ENCODE data around the gene DTYMK. TPM values are rescaled to one million over a fixed set of nuclear protein-coding genes. Genes with fewer than 3 reads are reported as not detected.

DTYMK gene, protein sequence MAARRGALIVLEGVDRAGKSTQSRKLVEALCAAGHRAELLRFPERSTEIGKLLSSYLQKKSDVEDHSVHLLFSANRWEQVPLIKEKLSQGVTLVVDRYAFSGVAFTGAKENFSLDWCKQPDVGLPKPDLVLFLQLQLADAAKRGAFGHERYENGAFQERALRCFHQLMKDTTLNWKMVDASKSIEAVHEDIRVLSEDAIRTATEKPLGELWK
- total RNA-seq (2014; rRNA removed) (130 and 155 TPM in 2 replicates), Bru-seq, nascent RNA (percentile 83 among the genes with signal in this experiment), BruChase-seq, experiment 1, labeled RNA remaining after a 6-hour chase (percentile 86 among the genes with signal in this experiment), BruChase-seq, experiment 2, labeled RNA remaining after a 2-hour chase (percentile 78 among the genes with signal in this experiment)
- long read RNA-seq, transcript DTYMK-201 (5 exons, 1,232 nt) = major isoform, 52 of 120 reads
- long read RNA-seq, transcript DTYMK-202 (4 exons, 1,089 nt) = minor isoform, 6 of 120 reads
- long read RNA-seq, partial matches to known transcripts = 44 of 120 reads
- long read RNA-seq, other reads (novel, unspliced or antisense) = 14 of 120 reads

DNA sequence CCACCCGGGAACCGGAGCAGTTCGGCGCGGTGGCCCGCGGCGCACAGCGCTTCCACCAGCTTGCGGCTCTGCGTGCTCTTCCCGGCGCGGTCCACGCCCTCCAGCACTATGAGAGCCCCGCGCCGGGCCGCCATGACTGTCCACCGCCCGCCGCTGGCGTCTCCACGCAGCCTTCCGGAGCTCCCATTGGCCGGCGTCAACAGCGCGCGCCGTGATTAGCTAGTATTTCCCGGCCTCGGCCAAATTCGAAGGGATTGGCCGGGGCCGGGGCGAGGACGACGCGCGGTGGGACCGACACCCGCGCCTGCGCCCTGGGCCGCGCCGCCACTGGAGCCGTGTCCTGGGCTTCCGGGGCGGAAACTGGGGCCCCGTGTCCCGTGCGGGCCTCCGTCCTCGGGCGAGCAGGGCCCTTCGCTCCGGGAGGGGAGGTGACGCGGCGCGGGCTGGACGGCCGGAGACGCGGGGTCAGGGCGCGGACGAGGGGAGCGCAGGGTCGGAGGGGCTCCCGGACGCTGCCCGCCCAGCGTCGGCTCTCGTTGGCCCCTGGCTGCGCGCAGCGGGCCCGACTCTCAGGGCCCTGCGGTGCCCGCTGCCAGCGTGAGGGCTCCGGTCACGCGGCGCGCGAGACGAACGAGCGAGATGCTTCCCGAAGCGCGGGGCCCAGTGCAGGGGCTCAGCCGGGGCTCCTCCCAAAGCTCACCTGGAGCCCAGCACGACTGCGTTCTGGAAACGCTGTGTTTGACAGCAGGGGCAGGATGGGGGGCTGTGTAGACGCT, at the start of gene DTYMK:
Gene DTYMK, minus strand, starts transcription at position 166 of the 776 bp plus-strand sequence. Its CDS starts 32 bp downstream, at position 134.
- peak; percentile 97 for ATAC-seq
- CTCF ChIA-PET = no interaction called here

DNA sequence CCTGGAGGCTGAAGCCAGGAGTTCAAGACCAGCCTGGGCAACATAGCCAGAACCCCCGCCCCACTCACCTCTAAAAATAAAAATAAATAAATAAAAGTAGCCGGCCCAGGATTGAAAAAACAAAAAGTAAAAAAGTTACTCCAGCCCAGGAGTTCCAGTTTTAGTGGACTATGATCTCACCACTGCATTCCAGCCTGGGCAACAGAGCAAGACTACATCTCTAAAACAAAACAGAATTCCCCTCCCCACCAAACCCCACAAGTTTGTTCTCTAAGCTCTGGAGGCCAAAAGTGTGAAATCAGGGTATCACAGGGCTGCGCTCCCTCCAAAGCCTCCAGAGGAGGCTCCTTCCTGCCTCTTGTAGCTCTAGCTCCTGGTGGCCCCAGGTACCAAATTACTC, 49.5 kb upstream of the DTYMK start:
- H3K36me3 ChIP-seq (ENCODE audit: low read depth, low read length) = no peaks in the 10 kb centered on the region
- no peak overlapping the region for H2AFZ ChIP-seq (ENCODE audit: low read length)
- TF ChIP-seq EZH2phosphoT487 (IDR thresholded peaks at IDR 0.05; ENCODE audit: borderline replicate concordance, low read length) = no peak
- TF ChIP-seq, protein P1, sequence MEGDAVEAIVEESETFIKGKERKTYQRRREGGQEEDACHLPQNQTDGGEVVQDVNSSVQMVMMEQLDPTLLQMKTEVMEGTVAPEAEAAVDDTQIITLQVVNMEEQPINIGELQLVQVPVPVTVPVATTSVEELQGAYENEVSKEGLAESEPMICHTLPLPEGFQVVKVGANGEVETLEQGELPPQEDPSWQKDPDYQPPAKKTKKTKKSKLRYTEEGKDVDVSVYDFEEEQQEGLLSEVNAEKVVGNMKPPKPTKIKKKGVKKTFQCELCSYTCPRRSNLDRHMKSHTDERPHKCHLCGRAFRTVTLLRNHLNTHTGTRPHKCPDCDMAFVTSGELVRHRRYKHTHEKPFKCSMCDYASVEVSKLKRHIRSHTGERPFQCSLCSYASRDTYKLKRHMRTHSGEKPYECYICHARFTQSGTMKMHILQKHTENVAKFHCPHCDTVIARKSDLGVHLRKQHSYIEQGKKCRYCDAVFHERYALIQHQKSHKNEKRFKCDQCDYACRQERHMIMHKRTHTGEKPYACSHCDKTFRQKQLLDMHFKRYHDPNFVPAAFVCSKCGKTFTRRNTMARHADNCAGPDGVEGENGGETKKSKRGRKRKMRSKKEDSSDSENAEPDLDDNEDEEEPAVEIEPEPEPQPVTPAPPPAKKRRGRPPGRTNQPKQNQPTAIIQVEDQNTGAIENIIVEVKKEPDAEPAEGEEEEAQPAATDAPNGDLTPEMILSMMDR (conservative IDR thresholded peaks at IDR 0.05; ENCODE audit: low read depth, low read length) = no peak
- no peak for TF ChIP-seq EZH2 (IDR thresholded peaks at IDR 0.05; ENCODE audit: low read length, unreplicated experiment)
- POLR2A ChIA-PET (ENCODE audit: unreplicated experiment) = no interaction called here
- no peak overlapping the region for H3K27ac ChIP-seq (ENCODE audit: low read length)
- peak overlapping the region; percentile 99; the same call in 1 of the 2 replicates for H3K4me2 ChIP-seq (ENCODE audit: low read length)
- peaks cover 3% of the 10 kb centered on the region for H3F3A ChIP-seq (ENCODE audit: low read length, unreplicated experiment)
- ATAC-seq (no peak), DNase-seq (no peak)
- H3K9ac ChIP-seq (ENCODE audit: low read length) = no peak overlapping the region
- H3K9me3 ChIP-seq (ENCODE audit: low read length) = no peaks in the 10 kb centered on the region
- no peaks in the 10 kb centered on the region for H3K79me2 ChIP-seq (ENCODE audit: low read length)
- intact Hi-C loops (cut with micrococcal nuclease) = loop anchor here (10.0 kb wide), 1 partner anchor 129 kb away; the partner anchor contains the start of gene RTP5
- CTCF ChIA-PET = no interaction called here
- no peaks in the 10 kb centered on the region for H3K27me3 ChIP-seq (ENCODE audit: low read length)
- peaks cover 33% of the 10 kb centered on the region for H3K4me1 ChIP-seq (ENCODE audit: insufficient read depth, low read length)
- TSS peak; percentile 30 for BruUV-seq (replicated peaks)
- no peak overlapping the region for H3K4me3 ChIP-seq (ENCODE audit: low read length)
- no peaks in the 10 kb centered on the region for H3K9me2 ChIP-seq (replicated peaks; ENCODE audit: low read length)
- peaks cover 16% of the 10 kb centered on the region; the same call in 1 of the 2 replicates for H4K20me1 ChIP-seq (ENCODE audit: low read length)

More for the DNA sequence above, at the start of gene DTYMK:
- Histone ChIP-seq H2AFZ (ENCODE audit: low read length) (peak within 1 kb of the TSS; percentile 85), H3K4me1 (ENCODE audit: insufficient read depth, low read length) (peaks cover 16% of the 10 kb centered on the region), H3K9me3 (ENCODE audit: low read length) (no peaks in the 10 kb centered on the region), H3K27me3 (ENCODE audit: low read length) (no peaks in the 10 kb centered on the region), H3F3A (ENCODE audit: low read length, unreplicated experiment) (no peaks in the 10 kb centered on the region), H3K36me3 (ENCODE audit: low read depth, low read length) (peaks cover 24% of the 10 kb centered on the region), H3K9ac (ENCODE audit: low read length) (peak within 1 kb of the TSS; percentile 99), H3K4me3 (ENCODE audit: low read length) (peak within 1 kb of the TSS; percentile 96), H3K9me2 (replicated peaks; ENCODE audit: low read length) (no peaks in the 10 kb centered on the region), H4K20me1 (ENCODE audit: low read length) (no peaks in the 10 kb centered on the region), H3K79me2 (ENCODE audit: low read length) (peaks cover 62% of the 10 kb centered on the region), H3K4me2 (ENCODE audit: low read length) (peak within 1 kb of the TSS; percentile 96), H3K27ac (ENCODE audit: low read length) (peak within 1 kb of the TSS; percentile 80)
- POLR2A ChIA-PET (ENCODE audit: unreplicated experiment) = interaction anchor here (0.6 to 1.0 kb wide), 4 partner anchors 12 to 54 kb away, joined by 3 to 5 read pairs (median 4); partner anchors contain the start of gene ING5
- intact Hi-C loops (cut with micrococcal nuclease) = loop anchor here (2.0 kb wide), 1 partner anchor 16 kb away; the partner anchor contains the start of gene ING5
- peak; percentile 97 for DNase-seq
- BruUV-seq (replicated peaks) = no TSS peak
- TF ChIP-seq EZH2 (IDR thresholded peaks at IDR 0.05; ENCODE audit: low read length, unreplicated experiment) (no peak), EZH2phosphoT487 (IDR thresholded peaks at IDR 0.05; ENCODE audit: borderline replicate concordance, low read length) (no peak)
- TF ChIP-seq, protein P1 (conservative IDR thresholded peaks at IDR 0.05; ENCODE audit: low read depth, low read length) = no peak

Measured in PC-3 (cell line).